Activated CD8-positive, alpha-beta T cell treated with anti-CD3 and anti-CD28 coated beads, Interleukin-2, amount 10 ng/mL, durations not matched to agents 7 days and 5 days (primary cell): ENCODE results near the gene HLTF. TPM values are rescaled to one million over a fixed set of nuclear protein-coding genes. Genes with fewer than 3 reads are reported as not detected.

Experiments used
- ATAC-seq: fragments of 150-1000 bp; cut with Tn5 transposase; one replicate; pipeline ENCODE4 v1.10.0; 2021; ENCODE audit warnings: moderate library complexity
- CTCF ChIA-PET: fragments of 350-600 bp; sonication (Branson Sonifier 250); formaldehyde crosslinking; loops from one replicate; lab custom pipeline; 2021; ENCODE audit warnings: antibody characterized with exemption; lab: Charles Lee
- POLR2A ChIA-PET: fragments of 350-600 bp; sonication (Branson Sonifier 250); formaldehyde crosslinking; loops from one replicate; lab custom pipeline; 2021; ENCODE audit warnings: antibody characterized with exemption; lab: Charles Lee
- DNase-seq: peaks from one replicate; pipeline ENCODE4 v3.0.0-alpha.2; 2020
- H3K27ac Mint-ChIP-seq: one replicate; pipeline ENCODE4 v1.8.0; 2021; ENCODE audit warnings: mild to moderate bottlenecking, mixed read lengths
- H3K27me3 Mint-ChIP-seq: one replicate; pipeline ENCODE4 v1.8.0; 2021; ENCODE audit warnings: low read depth, mixed read lengths
- H3K36me3 Mint-ChIP-seq: one replicate; pipeline ENCODE4 v1.8.0; 2021; ENCODE audit warnings: low read depth, mixed read lengths
- H3K4me1 Mint-ChIP-seq: one replicate; pipeline ENCODE4 v1.8.0; 2021; ENCODE audit warnings: low read depth, mixed read lengths
- H3K4me3 Mint-ChIP-seq: one replicate; pipeline ENCODE4 v1.8.0; 2021; ENCODE audit warnings: mild to moderate bottlenecking, mixed read lengths
- H3K9me3 Mint-ChIP-seq: one replicate; pipeline ENCODE4 v1.8.0; 2022; ENCODE audit warnings: mixed read lengths; ENCODE audit not compliant: insufficient read depth
- total RNA-seq, 2 experiments: library from RNA; stranded (reverse); gene quantifications; one replicate each; pipeline ENCODE4 v1.2.3, GENCODE V29; 2021

The HLTF gene
- total RNA-seq, 2 experiments from 2014 or later = 25.2 to 27.3 TPM

DNA sequence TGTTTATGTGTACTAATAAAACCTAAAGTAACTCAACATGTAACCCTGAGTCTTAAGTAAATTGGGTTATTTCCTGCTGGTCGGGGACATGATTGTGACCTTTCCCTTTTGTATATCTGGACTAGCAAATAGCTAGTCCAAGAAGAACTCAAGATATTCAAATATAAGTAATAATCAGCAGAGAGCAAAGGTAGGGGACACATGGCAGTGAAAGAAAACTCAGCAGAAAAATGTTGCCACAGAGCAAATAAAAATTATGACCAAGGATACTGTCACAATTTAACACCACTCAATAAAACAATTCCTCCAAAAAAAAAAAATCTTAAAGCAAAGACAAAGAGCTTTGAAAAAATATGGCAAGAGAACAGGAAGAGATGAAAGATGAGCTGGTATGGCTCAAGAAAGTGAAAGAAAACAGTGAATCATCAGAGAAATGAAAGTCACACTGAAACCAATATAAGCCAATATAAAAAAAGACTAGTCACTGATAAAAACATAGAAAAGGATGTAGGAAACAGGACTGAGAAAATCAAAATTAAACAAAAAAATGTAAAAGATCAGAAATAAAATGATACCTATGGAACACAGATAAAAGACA is 43.4 kb downstream of the HLTF start:
- peaks cover 24% of the 10 kb centered on the region for H3K4me1 Mint-ChIP-seq
- CTCF ChIA-PET = interaction anchor here (0.6 to 1.6 kb wide), 7 partner anchors 14 to 285 kb away, joined by 3 to 8 read pairs (median 3); partner anchors contain the start of gene GYG1
- POLR2A ChIA-PET = interaction anchor here (1.0 to 2.3 kb wide), 3 partner anchors 14 to 51 kb away, joined by 3 to 9 read pairs (median 4); partner anchors contain the start of gene GYG1
- DNase-seq = no peak
- H3K27me3 Mint-ChIP-seq = no peaks in the 10 kb centered on the region
- peak overlapping the region; percentile 62 for H3K4me3 Mint-ChIP-seq
- H3K9me3 Mint-ChIP-seq = no peaks in the 10 kb centered on the region
- peak overlapping the region; percentile 88 for H3K27ac Mint-ChIP-seq
- ATAC-seq = peak; percentile 77
- peaks cover 58% of the 10 kb centered on the region for H3K36me3 Mint-ChIP-seq

GRCh38 chr3:149038322-149038721 is 48.0 kb downstream of the HLTF start:
- no peak overlapping the region for H3K27ac Mint-ChIP-seq
- DNase-seq (no peak), ATAC-seq (no peak)
- peaks cover 44% of the 10 kb centered on the region for H3K36me3 Mint-ChIP-seq
- ChIA-PET CTCF (interaction anchor here (1.4 kb wide), 1 partner anchor 16 kb away, joined by 4 read pairs; no protein-coding TSS in a partner anchor), POLR2A (no interaction called here)
- no peak overlapping the region for H3K4me3 Mint-ChIP-seq
- H3K27me3 Mint-ChIP-seq = no peaks in the 10 kb centered on the region
- no peaks in the 10 kb centered on the region for H3K9me3 Mint-ChIP-seq
- peaks cover 16% of the 10 kb centered on the region for H3K4me1 Mint-ChIP-seq

GRCh38 chr3:149037684-149038083 is 48.6 kb downstream of the HLTF start:
- no peak for DNase-seq
- CTCF ChIA-PET = interaction anchor here (1.4 kb wide), 1 partner anchor 15 kb away, joined by 4 read pairs; no protein-coding TSS in a partner anchor

GRCh38 chr3:149031096-149031495 is 55.2 kb downstream of the HLTF start:
- no peak for ATAC-seq
- DNase-seq = no peak
- H3K4me3 Mint-ChIP-seq = no peak overlapping the region
- POLR2A ChIA-PET = no interaction called here
- H3K27me3 Mint-ChIP-seq = no peaks in the 10 kb centered on the region
- no peak overlapping the region for H3K27ac Mint-ChIP-seq
- peaks cover 31% of the 10 kb centered on the region for H3K36me3 Mint-ChIP-seq
- no peaks in the 10 kb centered on the region for H3K9me3 Mint-ChIP-seq
- CTCF ChIA-PET = interaction anchor here (0.7 to 1.1 kb wide), 2 partner anchors 39 to 41 kb away, joined by 3 read pairs; no protein-coding TSS in a partner anchor
- no peaks in the 10 kb centered on the region for H3K4me1 Mint-ChIP-seq

More at GRCh38 chr3:149037684-149038083, 48.6 kb downstream of the HLTF start:
- no peak for ATAC-seq
- H3K27me3 Mint-ChIP-seq = no peaks in the 10 kb centered on the region
- no peak overlapping the region for H3K27ac Mint-ChIP-seq
- no peaks in the 10 kb centered on the region for H3K9me3 Mint-ChIP-seq
- peaks cover 38% of the 10 kb centered on the region for H3K36me3 Mint-ChIP-seq
- peaks cover 10% of the 10 kb centered on the region for H3K4me1 Mint-ChIP-seq
- no peak overlapping the region for H3K4me3 Mint-ChIP-seq
- POLR2A ChIA-PET = no interaction called here

- H3K4me1 Mint-ChIP-seq = no peaks in the 10 kb centered on the region
- H3K27ac Mint-ChIP-seq = no peak overlapping the region
- no peaks in the 10 kb centered on the region for H3K27me3 Mint-ChIP-seq
- ChIA-PET CTCF (no interaction called here), POLR2A (interaction anchor here (1.4 kb wide), 1 partner anchor 17 kb away, joined by 3 read pairs; no protein-coding TSS in a partner anchor)
- no peak for ATAC-seq
- DNase-seq = no peak
- peaks cover 60% of the 10 kb centered on the region for H3K36me3 Mint-ChIP-seq
- H3K9me3 Mint-ChIP-seq = peaks cover 7% of the 10 kb centered on the region
- H3K4me3 Mint-ChIP-seq = no peak overlapping the region
Measured at GRCh38 chr3:149026718-149027117, 59.6 kb downstream of the HLTF start.

GRCh38 chr3:149023951-149024350 is 62.4 kb downstream of the HLTF start:
- ATAC-seq (no peak), DNase-seq (no peak)
- no peak overlapping the region for H3K27ac Mint-ChIP-seq
- POLR2A ChIA-PET = no interaction called here
- H3K9me3 Mint-ChIP-seq = peaks cover 7% of the 10 kb centered on the region
- H3K36me3 Mint-ChIP-seq = peaks cover 66% of the 10 kb centered on the region
- H3K27me3 Mint-ChIP-seq = no peaks in the 10 kb centered on the region
- CTCF ChIA-PET = no interaction called here
- H3K4me1 Mint-ChIP-seq = peaks cover 4% of the 10 kb centered on the region
- no peak overlapping the region for H3K4me3 Mint-ChIP-seq

GRCh38 chr3:149021830-149022229 is 64.5 kb downstream of the HLTF start:
- H3K27ac Mint-ChIP-seq = no peak overlapping the region
- peaks cover 9% of the 10 kb centered on the region for H3K4me1 Mint-ChIP-seq
- DNase-seq (no peak), ATAC-seq (no peak)
- H3K4me3 Mint-ChIP-seq = no peak overlapping the region
- ChIA-PET POLR2A (no interaction called here), CTCF (interaction anchor here (0.6 to 1.2 kb wide), 3 partner anchors 16 to 67 kb away, joined by 3 to 4 read pairs (median 3); no protein-coding TSS in a partner anchor)
- no peaks in the 10 kb centered on the region for H3K27me3 Mint-ChIP-seq
- peaks cover 7% of the 10 kb centered on the region for H3K9me3 Mint-ChIP-seq
- H3K36me3 Mint-ChIP-seq = peaks cover 67% of the 10 kb centered on the region

DNA sequence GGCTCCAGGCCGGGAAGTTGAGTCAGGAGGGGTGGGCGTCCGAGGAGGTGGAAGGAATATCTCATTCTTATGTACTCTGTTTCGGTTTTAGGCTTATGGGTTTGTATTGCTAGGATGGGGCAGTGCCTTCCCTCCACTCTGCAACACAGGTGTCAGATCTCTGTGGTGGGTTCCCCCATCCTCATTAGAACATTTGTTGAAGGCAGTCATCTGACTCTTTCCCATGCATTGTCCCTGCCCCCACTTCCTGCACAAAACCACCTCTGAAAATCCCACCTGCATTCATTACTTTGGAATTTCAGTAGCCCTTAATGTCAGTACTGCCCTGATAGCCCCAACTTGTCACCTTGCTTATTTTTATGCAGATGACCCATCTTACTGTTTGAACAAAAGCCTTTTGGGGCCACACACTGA is 65.5 kb downstream of the HLTF start:
- ChIA-PET POLR2A (no interaction called here), CTCF (interaction anchor here (0.6 kb wide), 1 partner anchor 27 kb away, joined by 3 read pairs; no protein-coding TSS in a partner anchor)
- DNase-seq (no peak), ATAC-seq (no peak)
- Mint-ChIP-seq H3K36me3 (peaks cover 66% of the 10 kb centered on the region), H3K4me3 (no peak overlapping the region), H3K27me3 (no peaks in the 10 kb centered on the region), H3K9me3 (peaks cover 7% of the 10 kb centered on the region), H3K27ac (no peak overlapping the region), H3K4me1 (peaks cover 16% of the 10 kb centered on the region)

DNA sequence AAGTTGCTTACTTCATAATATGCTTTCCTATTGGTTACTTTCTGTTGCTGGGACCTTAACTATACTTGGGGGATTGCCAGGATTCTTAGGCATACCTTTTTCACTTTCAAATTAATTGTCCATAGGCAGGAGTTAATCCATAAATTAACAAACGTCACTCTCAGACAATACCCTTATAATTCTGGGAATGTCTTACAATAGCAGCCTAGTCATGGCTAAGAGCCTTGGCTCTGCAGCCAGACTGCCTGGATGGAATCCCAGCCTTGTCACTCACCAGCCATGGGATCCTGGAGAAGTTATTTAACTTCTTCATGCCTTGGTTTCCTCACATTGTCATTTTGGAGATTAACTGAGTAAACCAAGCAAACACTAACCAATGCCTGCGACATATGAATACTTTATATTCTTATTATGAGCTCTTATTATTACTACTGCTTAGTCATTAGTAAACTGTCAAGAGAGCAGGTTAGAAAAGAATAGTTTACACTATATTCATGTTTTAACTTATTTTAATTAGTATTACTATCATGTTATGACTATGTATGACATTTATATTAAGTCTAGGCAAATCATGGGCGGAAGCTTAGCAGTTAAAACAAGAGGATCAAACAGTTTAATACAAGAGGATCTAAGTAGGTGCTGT is 66.0 kb downstream of the HLTF start:
- Mint-ChIP-seq H3K4me3 (no peak overlapping the region), H3K27me3 (no peaks in the 10 kb centered on the region), H3K27ac (no peak overlapping the region), H3K36me3 (peaks cover 66% of the 10 kb centered on the region), H3K9me3 (peaks cover 7% of the 10 kb centered on the region), H3K4me1 (peaks cover 20% of the 10 kb centered on the region)
- POLR2A ChIA-PET = no interaction called here
- DNase-seq (no peak), ATAC-seq (no peak)
- CTCF ChIA-PET = no interaction called here

GRCh38 chr3:149019580-149019979 is 66.8 kb downstream of the HLTF start:
- CTCF ChIA-PET = no interaction called here
- Mint-ChIP-seq H3K36me3 (peaks cover 65% of the 10 kb centered on the region), H3K27me3 (no peaks in the 10 kb centered on the region), H3K4me1 (peaks cover 26% of the 10 kb centered on the region), H3K4me3 (no peak overlapping the region), H3K27ac (no peak overlapping the region), H3K9me3 (peaks cover 2% of the 10 kb centered on the region)
- POLR2A ChIA-PET = no interaction called here
- ATAC-seq = no peak
- no peak for DNase-seq

DNA sequence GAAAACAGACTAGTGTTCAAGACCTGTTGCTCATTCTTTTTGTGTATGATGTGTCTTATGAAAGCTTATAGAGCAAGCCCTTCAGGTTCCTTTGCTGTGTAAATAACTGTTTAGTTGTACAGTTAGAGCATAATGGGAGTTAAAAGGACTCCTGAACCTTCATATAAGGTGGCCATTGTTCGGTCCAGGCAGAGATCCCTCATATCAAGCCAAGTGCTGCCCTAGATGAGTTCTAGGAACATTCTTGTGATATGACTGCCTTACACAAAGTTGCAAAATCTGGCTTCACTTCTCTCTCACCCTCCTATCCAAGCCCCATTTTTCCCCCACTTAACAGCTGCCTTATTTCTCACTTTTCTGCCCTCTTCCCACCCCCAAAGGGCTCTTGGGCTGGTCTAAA is 68.1 kb downstream of the HLTF start:
- no peak for ATAC-seq
- ChIA-PET POLR2A (no interaction called here), CTCF (no interaction called here)
- Mint-ChIP-seq H3K27me3 (no peaks in the 10 kb centered on the region), H3K36me3 (peaks cover 64% of the 10 kb centered on the region), H3K27ac (no peak overlapping the region), H3K4me3 (no peak overlapping the region), H3K4me1 (peaks cover 26% of the 10 kb centered on the region), H3K9me3 (no peaks in the 10 kb centered on the region)
- no peak for DNase-seq
